Gastrocnemius medialis (tissue), 4 donors: ENCODE measurements around the gene PRDX1.
"Not testable (repeated sequence)": the region's sequence is repeated elsewhere in the genome, so short reads cannot be mapped to it uniquely, and the experiment has no call there.

Source experiments
- POLR2A ChIP-seq, 2 donors: fragments of 450-650 bp; IDR thresholded peaks; one replicate each; pipeline ENCODE4 v1.6.1; 2017; ENCODE audit warnings: antibody characterized with exemption in 2 of 2, mild to moderate bottlenecking in 2 of 2, moderate library complexity in 2 of 2
- TF ChIP-seq, protein P1 (sequence below), 5 experiments: fragments of 450-650 bp in 3 of 5; fragments of 200-600 bp in 2 of 5; sonication (generic) in 2 of 5; IDR thresholded peaks in 4 of 5; conservative IDR thresholded peaks in 1 of 5; 1 replicate in 4 of 5; 2 replicates in 1 of 5; pipeline ENCODE4 v1.5.1; 2016 to 2019; ENCODE audit warnings: antibody characterized with exemption in 5 of 5, mild to moderate bottlenecking in 3 of 5, moderate library complexity in 3 of 5

DNA sequence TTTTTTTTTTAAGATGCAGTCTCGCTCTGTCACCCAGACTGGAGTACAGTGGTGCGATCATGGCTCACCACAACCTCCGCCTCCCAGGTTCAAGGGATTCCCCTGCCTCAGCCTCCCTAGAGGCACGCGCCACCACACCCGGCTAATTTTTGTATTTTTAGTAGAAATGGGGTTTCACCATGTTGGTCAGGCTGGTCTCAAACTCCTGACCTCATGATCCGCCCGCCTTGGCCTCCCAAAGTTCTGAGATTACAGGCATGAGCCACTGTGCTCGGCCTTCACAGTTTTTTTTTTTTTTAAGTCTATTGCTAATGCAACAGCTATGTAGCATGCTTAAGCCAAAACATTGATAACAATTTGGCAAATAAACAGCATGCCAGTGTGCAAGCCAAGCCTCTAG is 54.3 kb downstream of the PRDX1 start:
- TF ChIP-seq POLR2A (IDR thresholded peaks at IDR 0.05) = not testable (repeated sequence)
- TF ChIP-seq, protein P1, sequence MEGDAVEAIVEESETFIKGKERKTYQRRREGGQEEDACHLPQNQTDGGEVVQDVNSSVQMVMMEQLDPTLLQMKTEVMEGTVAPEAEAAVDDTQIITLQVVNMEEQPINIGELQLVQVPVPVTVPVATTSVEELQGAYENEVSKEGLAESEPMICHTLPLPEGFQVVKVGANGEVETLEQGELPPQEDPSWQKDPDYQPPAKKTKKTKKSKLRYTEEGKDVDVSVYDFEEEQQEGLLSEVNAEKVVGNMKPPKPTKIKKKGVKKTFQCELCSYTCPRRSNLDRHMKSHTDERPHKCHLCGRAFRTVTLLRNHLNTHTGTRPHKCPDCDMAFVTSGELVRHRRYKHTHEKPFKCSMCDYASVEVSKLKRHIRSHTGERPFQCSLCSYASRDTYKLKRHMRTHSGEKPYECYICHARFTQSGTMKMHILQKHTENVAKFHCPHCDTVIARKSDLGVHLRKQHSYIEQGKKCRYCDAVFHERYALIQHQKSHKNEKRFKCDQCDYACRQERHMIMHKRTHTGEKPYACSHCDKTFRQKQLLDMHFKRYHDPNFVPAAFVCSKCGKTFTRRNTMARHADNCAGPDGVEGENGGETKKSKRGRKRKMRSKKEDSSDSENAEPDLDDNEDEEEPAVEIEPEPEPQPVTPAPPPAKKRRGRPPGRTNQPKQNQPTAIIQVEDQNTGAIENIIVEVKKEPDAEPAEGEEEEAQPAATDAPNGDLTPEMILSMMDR (IDR thresholded peaks at IDR 0.05 in 4 of 5, conservative IDR thresholded peaks at IDR 0.05 in 1 of 5) = not testable (repeated sequence)
